IMR-90 (cell line): Measurements from ENCODE around the gene BEGAIN. TPM values are rescaled to one million over a fixed set of nuclear protein-coding genes. Genes with fewer than 3 reads are reported as not detected.

Source experiments
- ATAC-seq: fragments of 200-7000 bp; cut with Tn5 transposase; 2 replicates; pipeline ENCODE4 v1.9.1; 2020; ENCODE audit warnings: low read depth, mild to moderate bottlenecking, moderate library complexity
- BruUV-seq: library from RNA; stranded (reverse); fragments of 400-500 nt; replicated peaks from 2 replicates; lab custom pipeline; 2021; lab: Mats Ljungman, UMichigan
- CTCF ChIA-PET: fragments of 300-600 bp; formaldehyde crosslinking; extraction: SDS; loops from one replicate; lab custom pipeline; 2021; ENCODE audit warnings: antibody characterized with exemption; lab: Yijun Ruan, JAX
- POLR2A ChIA-PET: fragments of 300-600 bp; sonication (Branson Sonifier 250); formaldehyde crosslinking; loops from one replicate; lab custom pipeline; 2022; ENCODE audit warnings: antibody characterized with exemption; ENCODE audit not compliant: unreplicated experiment; lab: Charles Lee
- DNase-seq: peaks from one replicate; pipeline ENCODE4 v3.0.0; 2013
- H2AFZ ChIP-seq: replicated peaks from 2 replicates; pipeline ENCODE3; 2013; ENCODE audit warnings: low read length, mild to moderate bottlenecking; ENCODE audit not compliant: poor library complexity
- H2AK5ac ChIP-seq: 2 replicates; pipeline ENCODE4 v1.6.1; 2013; ENCODE audit warnings: low read depth, low read length, inconsistent platforms
- H2AK9ac ChIP-seq: replicated peaks from 2 replicates; pipeline ENCODE3; 2013; ENCODE audit warnings: mild to moderate bottlenecking, low read depth, low read length, moderate library complexity; ENCODE audit not compliant: poor library complexity
- H2BK120ac ChIP-seq: 2 replicates; pipeline ENCODE4 v1.6.1; 2013; ENCODE audit warnings: low read depth, low read length, inconsistent platforms
- H2BK15ac ChIP-seq: 3 replicates; pipeline ENCODE4 v1.6.1; 2013; ENCODE audit warnings: low read depth, low read length, inconsistent platforms
- H2BK20ac ChIP-seq: 2 replicates; pipeline ENCODE4 v1.6.1; 2013; ENCODE audit warnings: low read depth, mild to moderate bottlenecking, inconsistent platforms, low read length, moderate library complexity
- H2BK5ac ChIP-seq: 2 replicates; pipeline ENCODE4 v1.6.1; 2013; ENCODE audit warnings: mild to moderate bottlenecking, low read depth, low read length, inconsistent platforms; ENCODE audit not compliant: poor library complexity, severe bottlenecking
- H3K14ac ChIP-seq: replicated peaks from 2 replicates; pipeline ENCODE4 v1.6.1; 2013; ENCODE audit warnings: low read depth, low read length, inconsistent platforms
- H3K18ac ChIP-seq: 2 replicates; pipeline ENCODE4 v1.6.1; 2013; ENCODE audit warnings: low read depth, low read length, control low read depth
- H3K23ac ChIP-seq: 2 replicates; pipeline ENCODE4 v1.6.1; 2013; ENCODE audit warnings: low read depth, low read length, inconsistent platforms
- H3K27ac ChIP-seq: 2 replicates; pipeline ENCODE4 v1.5.1; 2013; ENCODE audit warnings: mild to moderate bottlenecking, control low read depth, low read length; ENCODE audit not compliant: insufficient read depth
- H3K27me3 ChIP-seq: 2 replicates; pipeline ENCODE4 v1.6.1; 2013; ENCODE audit warnings: low read length; ENCODE audit not compliant: control insufficient read depth, insufficient read depth
- H3K36me3 ChIP-seq: 2 replicates; pipeline ENCODE4 v1.6.1; 2013; ENCODE audit warnings: low read length, mixed read lengths; ENCODE audit not compliant: control insufficient read depth, insufficient read depth
- H3K4ac ChIP-seq: 2 replicates; pipeline ENCODE4 v1.6.1; 2013; ENCODE audit warnings: low read depth, low read length, inconsistent platforms
- H3K4me1 ChIP-seq: 2 replicates; pipeline ENCODE4 v1.6.1; 2013; ENCODE audit warnings: low read length, mixed read lengths; ENCODE audit not compliant: control insufficient read depth, insufficient read depth
- H3K4me2 ChIP-seq: 2 replicates; pipeline ENCODE4 v1.6.1; 2013; ENCODE audit warnings: low read depth, mild to moderate bottlenecking, control low read depth, low read length, moderate library complexity
- H3K4me3 ChIP-seq: 2 replicates; pipeline ENCODE4 v1.5.1; 2013; ENCODE audit warnings: low read depth, mild to moderate bottlenecking, control low read depth, low read length, moderate library complexity; ENCODE audit not compliant: insufficient read depth
- H3K56ac ChIP-seq: 2 replicates; pipeline ENCODE4 v1.6.1; 2013; ENCODE audit warnings: low read length, inconsistent platforms; ENCODE audit not compliant: insufficient read depth; ENCODE audit errors: extremely low read depth
- H3K79me1 ChIP-seq, 2 experiments: 2 replicates each; pipeline ENCODE4 v1.6.1; 2013; ENCODE audit warnings: low read length in 2 of 2, inconsistent platforms in 1 of 2, low read depth in 1 of 2
- H3K9ac ChIP-seq: 2 replicates; pipeline ENCODE4 v1.6.1; 2013; ENCODE audit warnings: low read depth, low read length, control low read depth
- H3K9me1 ChIP-seq: 2 replicates; pipeline ENCODE4 v1.6.1; 2013; ENCODE audit warnings: low read length, inconsistent platforms; ENCODE audit not compliant: insufficient read depth
- H3K9me3 ChIP-seq: 2 replicates; pipeline ENCODE4 v1.6.1; 2013; ENCODE audit warnings: low read length; ENCODE audit not compliant: control insufficient read depth, insufficient read depth
- H4K20me1 ChIP-seq: 2 replicates; pipeline ENCODE4 v1.6.1; 2013; ENCODE audit warnings: low read length, inconsistent platforms; ENCODE audit not compliant: insufficient read depth
- H4K5ac ChIP-seq: 2 replicates; pipeline ENCODE4 v1.6.1; 2013; ENCODE audit warnings: mild to moderate bottlenecking, low read depth, low read length, control low read depth
- H4K8ac ChIP-seq, 2 experiments: 2 replicates each; pipeline ENCODE4 v1.6.1; 2013; ENCODE audit warnings: low read depth in 2 of 2, low read length in 2 of 2, control low read depth in 1 of 2, inconsistent platforms in 1 of 2
- H4K91ac ChIP-seq: 2 replicates; pipeline ENCODE4 v1.6.1; 2013; ENCODE audit warnings: low read depth, low read length, inconsistent platforms; ENCODE audit not compliant: insufficient read depth
- CEBPB ChIP-seq: IDR thresholded peaks from 2 replicates; pipeline ENCODE4 v1.6.1; 2012; ENCODE audit warnings: low read depth, low read length, improper control_type of control experiment
- CHD1 ChIP-seq: IDR thresholded peaks from 2 replicates; pipeline ENCODE4 v1.6.1; 2012; ENCODE audit warnings: low read depth, low read length, improper control_type of control experiment
- CTCF ChIP-seq: conservative IDR thresholded peaks from 2 replicates; pipeline ENCODE4 v1.5.1; 2012; ENCODE audit warnings: mild to moderate bottlenecking, low read depth, low read length, improper control_type of control experiment
- ELK1 ChIP-seq: fragments of 150-350 bp; IDR thresholded peaks from 2 replicates; pipeline ENCODE4 v1.6.1; 2016; ENCODE audit warnings: low read depth, mild to moderate bottlenecking, low read length, moderate library complexity, borderline replicate concordance
- FOS ChIP-seq: fragments of 150-350 bp; IDR thresholded peaks from 2 replicates; pipeline ENCODE4 v1.6.1; 2016; ENCODE audit warnings: low read depth, low read length
- MAZ ChIP-seq: IDR thresholded peaks from 2 replicates; pipeline ENCODE4 v1.6.1; 2012; ENCODE audit warnings: low read depth, mild to moderate bottlenecking, low read length, improper control_type of control experiment, moderate library complexity, borderline replicate concordance
- NFE2L2 ChIP-seq: fragments of 150-350 bp; IDR thresholded peaks from 2 replicates; pipeline ENCODE4 v1.6.1; 2016; ENCODE audit warnings: low read depth, mild to moderate bottlenecking, low read length
- POLR2A ChIP-seq: IDR thresholded peaks from 2 replicates; pipeline ENCODE4 v1.6.1; 2012; ENCODE audit warnings: mild to moderate bottlenecking, low read depth, low read length
- RAD21 ChIP-seq: IDR thresholded peaks from 2 replicates; pipeline ENCODE4 v1.6.1; 2012; ENCODE audit warnings: low read length, improper control_type of control experiment
- RCOR1 ChIP-seq: IDR thresholded peaks from 2 replicates; pipeline ENCODE4 v1.6.1; 2012; ENCODE audit warnings: mild to moderate bottlenecking, low read length, improper control_type of control experiment; ENCODE audit not compliant: insufficient replicate concordance
- RFX5 ChIP-seq: IDR thresholded peaks from 2 replicates; pipeline ENCODE4 v1.8.0; 2012; ENCODE audit warnings: low read depth, mild to moderate bottlenecking, low read length, moderate library complexity
- SMC3 ChIP-seq: fragments of 150-350 bp; IDR thresholded peaks from 2 replicates; pipeline ENCODE4 v1.6.1; 2016; ENCODE audit warnings: low read depth, mild to moderate bottlenecking, antibody characterized with exemption, low read length, moderate library complexity
- USF2 ChIP-seq: fragments of 150-350 bp; IDR thresholded peaks from 2 replicates; pipeline ENCODE4 v1.6.1; 2017; ENCODE audit warnings: mild to moderate bottlenecking, antibody characterized with exemption, low read length, low read depth
- WGBS, 2 experiments: methylation state at CpG; one replicate each; pipeline versions ENCODE4 v1.1.5 to v1.1.7; 2013; ENCODE audit warnings: missing lambda C conversion rate in 2 of 2; ENCODE audit not compliant: insufficient read length in 1 of 2; ENCODE audit errors: extremely low coverage in 2 of 2; 5-methylcytosine and 5-hydroxymethylcytosine counted together
- dilution Hi-C: fragments of 300-500 bp; cut with HindIII; formaldehyde crosslinking; loops from one replicate; pipeline ENCODE4 v1.14.3; 2018; ENCODE audit warnings: low sequenced_read_pairs; ENCODE audit not compliant: unreplicated experiment
- in situ Hi-C: fragments of 300-500 bp; cut with MboI; formaldehyde crosslinking; loops from 3 replicates; pipeline ENCODE4 v1.14.3; 2019; ENCODE audit warnings: low sequenced_read_pairs, inconsistent platforms, mixed read lengths
- intact Hi-C: fragments of 100-400 bp; cut with micrococcal nuclease; formaldehyde crosslinking; loops from 2 replicates; pipeline ENCODE4 v1.10.0; 2022
- polyA plus RNA-seq, 3 experiments: library from polyadenylated mRNA; depleted of rRNA; stranded (reverse); fragments of >200 nt; gene quantifications; 2 replicates each; pipeline ENCODE4 v1.2.3, GENCODE V29; 2012; ENCODE audit warnings: low replicate concordance in 1 of 3
- total RNA-seq: library from RNA; depleted of rRNA; stranded (reverse); fragments of >200 nt; gene quantifications from 2 replicates; pipeline ENCODE4 v1.2.3, GENCODE V29; 2012

The BEGAIN gene
- total and polyA plus RNA-seq, 2 of the 4 experiments (the other 2 are of a cell fraction) = 0.18 to 0.99 TPM

- in situ Hi-C loops (no loop called here), intact Hi-C loops (loop anchor here (10.0 kb wide), 1 partner anchor 708 kb away; no protein-coding TSS in a partner anchor), dilution Hi-C loops (no loop called here)
- Histone ChIP-seq H3K79me1 (no peaks in the 10 kb centered on the region), H3K14ac (no peak overlapping the region), H3K4me3 (no peak overlapping the region), H2BK15ac (no peak overlapping the region), H2BK120ac (no peak overlapping the region), H4K91ac (no peak overlapping the region), H3K4me1 (no peaks in the 10 kb centered on the region), H3K27me3 (no peaks in the 10 kb centered on the region), H4K20me1 (no peaks in the 10 kb centered on the region), H3K36me3 (peaks cover 24% of the 10 kb centered on the region), H3K9ac (no peak overlapping the region), H2BK20ac (no peak overlapping the region), H3K23ac (no peak overlapping the region), H3K4ac (no peak overlapping the region), H2AFZ (peak overlapping the region; percentile 1), H3K9me3 (no peaks in the 10 kb centered on the region), H3K9me1 (peaks cover 4% of the 10 kb centered on the region; the same call in 1 of the 2 replicates), H3K27ac (no peak overlapping the region), H2AK9ac (no peak overlapping the region), H3K56ac (no peak overlapping the region), H3K18ac (no peak overlapping the region), H2AK5ac (no peak overlapping the region), H3K4me2 (no peak overlapping the region), H4K8ac (no peak overlapping the region), H4K5ac (no peak overlapping the region), H2BK5ac (peak overlapping the region; percentile 0)
- no TSS peak for BruUV-seq
- TF ChIP-seq RAD21 (no peak), CEBPB (no peak), USF2 (no peak), ELK1 (no peak), CTCF (no peak), CHD1 (no peak), POLR2A (no peak), SMC3 (no peak), MAZ (no peak), RCOR1 (no peak), FOS (no peak), NFE2L2 (no peak), RFX5 (no peak)
- DNase-seq = peak; percentile 18
- CTCF ChIA-PET = no interaction called here
- WGBS, 2 experiments = 94% methylated on average over 2 of the region's 2 CpGs; no CpG with 5 or more reads in 1 of the 2 experiments
- POLR2A ChIA-PET = no interaction called here
- ATAC-seq = no peak
These were observed 60.6 kb downstream of the BEGAIN start for GRCh38 chr14:100526632-100527031.
